ENCODE results near the gene MAP2K4.

The MAP2K4 gene

GRCh38 chr17:12068946-12069345 is 48.3 kb downstream of the MAP2K4 start:
- Histone ChIP-seq H2AFZ (ENCODE audit: low read length) (no peak overlapping the region), H3K4me1 (ENCODE audit: control insufficient read depth in 2 of 2, insufficient read depth in 1 of 2, low read depth in 1 of 2, low read length in 2 of 2) (no peaks in the 10 kb centered on the region), H3K36me3 (replicated peaks in 1 of 2; ENCODE audit: control insufficient read depth in 2 of 2, insufficient read depth in 2 of 2, low read length in 2 of 2) (peaks cover 5 to 48% of the 10 kb centered on the region in 2 donors), H2BK15ac (ENCODE audit: low read length) (no peak overlapping the region), H3K4me3 (ENCODE audit: low read length in 2 of 2) (no peak overlapping the region), H3K27me3 (ENCODE audit: control insufficient read depth in 3 of 3, insufficient read depth in 3 of 3, low read depth in 1 of 3, low read length in 3 of 3) (no peaks in the 10 kb centered on the region), H3K9ac (ENCODE audit: low read depth, low read length, poor library complexity) (no peak overlapping the region), H2AK5ac (ENCODE audit: low read depth, low read length) (no peak overlapping the region), H3K4ac (ENCODE audit: low read length) (no peak overlapping the region), H3K4me2 (ENCODE audit: insufficient read depth, low read length, poor library complexity, severe bottlenecking) (no peak overlapping the region), H3K27ac (replicated peaks; ENCODE audit: low read length) (no peak overlapping the region), H3K79me1 (ENCODE audit: low read depth, low read length) (no peaks in the 10 kb centered on the region), H3K23ac (ENCODE audit: low read depth, low read length, poor library complexity) (no peak overlapping the region), H3K14ac (ENCODE audit: low read length) (no peak overlapping the region), H2BK12ac (ENCODE audit: low read length) (no peak overlapping the region), H2BK5ac (ENCODE audit: low read length) (no peak overlapping the region), H4K91ac (ENCODE audit: low read depth, low read length, poor library complexity) (no peak overlapping the region), H2BK120ac (ENCODE audit: low read depth, low read length) (no peak overlapping the region), H4K8ac (ENCODE audit: low read depth, low read length) (no peak overlapping the region), H3K18ac (ENCODE audit: low read length) (no peak overlapping the region), H3K9me3 (replicated peaks in 1 of 2; ENCODE audit: control insufficient read depth in 2 of 2, insufficient read depth in 1 of 2, low read depth in 1 of 2, low read length in 2 of 2) (no peaks in the 10 kb centered on the region)
- DNase-seq (ENCODE audit: low spot score): no peak

- no peak overlapping the region for H2BK5ac ChIP-seq (ENCODE audit: low read length)
- H3K18ac ChIP-seq (ENCODE audit: low read length): no peak overlapping the region
- H3K4me3 ChIP-seq (ENCODE audit: low read length in 2 of 2): no peak overlapping the region
- no peak overlapping the region for H2BK120ac ChIP-seq (ENCODE audit: low read depth, low read length)
- no peak overlapping the region for H2AK5ac ChIP-seq (ENCODE audit: low read depth, low read length)
- no peaks in the 10 kb centered on the region for H3K79me1 ChIP-seq (ENCODE audit: low read depth, low read length)
- no peak overlapping the region for H4K91ac ChIP-seq (ENCODE audit: low read depth, low read length, poor library complexity)
- no peaks in the 10 kb centered on the region for H3K9me3 ChIP-seq (replicated peaks in 1 of 2; ENCODE audit: control insufficient read depth in 2 of 2, insufficient read depth in 1 of 2, low read depth in 1 of 2, low read length in 2 of 2)
- no peak overlapping the region for H4K8ac ChIP-seq (ENCODE audit: low read depth, low read length)
- H2BK12ac ChIP-seq (ENCODE audit: low read length): no peak overlapping the region
- H3K36me3 ChIP-seq (replicated peaks in 1 of 2; ENCODE audit: control insufficient read depth in 2 of 2, insufficient read depth in 2 of 2, low read length in 2 of 2): peaks cover 3 to 54% of the 10 kb centered on the region in 2 donors
- no peak overlapping the region for H3K14ac ChIP-seq (ENCODE audit: low read length)
- no peak overlapping the region for H2AFZ ChIP-seq (ENCODE audit: low read length)
- H3K4me2 ChIP-seq (ENCODE audit: insufficient read depth, low read length, poor library complexity, severe bottlenecking): no peak overlapping the region
- no peak overlapping the region for H3K9ac ChIP-seq (ENCODE audit: low read depth, low read length, poor library complexity)
- H3K27me3 ChIP-seq (ENCODE audit: control insufficient read depth in 3 of 3, insufficient read depth in 3 of 3, low read depth in 1 of 3, low read length in 3 of 3): no peaks in the 10 kb centered on the region
- H3K23ac ChIP-seq (ENCODE audit: low read depth, low read length, poor library complexity): no peak overlapping the region
- no peak overlapping the region for H3K4ac ChIP-seq (ENCODE audit: low read length)
- no peak for DNase-seq (ENCODE audit: low spot score)
- no peaks in the 10 kb centered on the region for H3K4me1 ChIP-seq (ENCODE audit: control insufficient read depth in 2 of 2, insufficient read depth in 1 of 2, low read depth in 1 of 2, low read length in 2 of 2)
- H3K27ac ChIP-seq (replicated peaks; ENCODE audit: low read length): no peak overlapping the region
- H2BK15ac ChIP-seq (ENCODE audit: low read length): no peak overlapping the region
These were observed 49.9 kb downstream of the MAP2K4 start for GRCh38 chr17:12070561-12070960.

GRCh38 chr17:12074346-12074745 is 53.7 kb downstream of the MAP2K4 start:
- no peak overlapping the region for H2BK5ac ChIP-seq (ENCODE audit: low read length)
- peaks cover 3 to 74% of the 10 kb centered on the region in 2 donors for H3K36me3 ChIP-seq (replicated peaks in 1 of 2; ENCODE audit: control insufficient read depth in 2 of 2, insufficient read depth in 2 of 2, low read length in 2 of 2)
- no peaks in the 10 kb centered on the region for H3K27me3 ChIP-seq (ENCODE audit: control insufficient read depth in 3 of 3, insufficient read depth in 3 of 3, low read depth in 1 of 3, low read length in 3 of 3)
- no CpG with 5 or more reads among the region's 3 CpGs for WGBS, 2 donors (ENCODE audit: extremely low coverage in 2 of 2, insufficient read length in 2 of 2, insufficient replicate concordance in 1 of 2)
- no peak overlapping the region for H4K91ac ChIP-seq (ENCODE audit: low read depth, low read length, poor library complexity)
- no peak overlapping the region for H3K4ac ChIP-seq (ENCODE audit: low read length)
- no peak overlapping the region for H3K4me3 ChIP-seq (ENCODE audit: low read length in 2 of 2)
- peak; percentile 4 for DNase-seq (ENCODE audit: low spot score)
- H2AK5ac ChIP-seq (ENCODE audit: low read depth, low read length): no peak overlapping the region
- no peak overlapping the region for H2BK12ac ChIP-seq (ENCODE audit: low read length)
- peaks cover 0 to 3% of the 10 kb centered on the region in 2 donors for H3K9me3 ChIP-seq (replicated peaks in 1 of 2; ENCODE audit: control insufficient read depth in 2 of 2, insufficient read depth in 1 of 2, low read depth in 1 of 2, low read length in 2 of 2)
- H3K27ac ChIP-seq (replicated peaks; ENCODE audit: low read length): no peak overlapping the region
- no peak overlapping the region for H3K14ac ChIP-seq (ENCODE audit: low read length)
- H2AFZ ChIP-seq (ENCODE audit: low read length): no peak overlapping the region
- H3K23ac ChIP-seq (ENCODE audit: low read depth, low read length, poor library complexity): no peak overlapping the region
- H3K18ac ChIP-seq (ENCODE audit: low read length): no peak overlapping the region
- H4K8ac ChIP-seq (ENCODE audit: low read depth, low read length): no peak overlapping the region
- no peaks in the 10 kb centered on the region for H3K79me1 ChIP-seq (ENCODE audit: low read depth, low read length)
- H3K4me1 ChIP-seq (ENCODE audit: control insufficient read depth in 2 of 2, insufficient read depth in 1 of 2, low read depth in 1 of 2, low read length in 2 of 2): no peaks in the 10 kb centered on the region
- no peak overlapping the region for H2BK120ac ChIP-seq (ENCODE audit: low read depth, low read length)
- no peak overlapping the region for H3K9ac ChIP-seq (ENCODE audit: low read depth, low read length, poor library complexity)
- no peak overlapping the region for H2BK15ac ChIP-seq (ENCODE audit: low read length)
- no peak overlapping the region for H3K4me2 ChIP-seq (ENCODE audit: insufficient read depth, low read length, poor library complexity, severe bottlenecking)

GRCh38 chr17:12077773-12078172 is 57.1 kb downstream of the MAP2K4 start:
- Histone ChIP-seq H2BK12ac (ENCODE audit: low read length) (no peak overlapping the region), H2BK5ac (ENCODE audit: low read length) (no peak overlapping the region), H3K36me3 (replicated peaks in 1 of 2; ENCODE audit: control insufficient read depth in 2 of 2, insufficient read depth in 2 of 2, low read length in 2 of 2) (peaks cover 5 to 80% of the 10 kb centered on the region in 2 donors), H3K4ac (ENCODE audit: low read length) (no peak overlapping the region), H4K91ac (ENCODE audit: low read depth, low read length, poor library complexity) (no peak overlapping the region), H2BK120ac (ENCODE audit: low read depth, low read length) (no peak overlapping the region), H3K9ac (ENCODE audit: low read depth, low read length, poor library complexity) (no peak overlapping the region), H4K8ac (ENCODE audit: low read depth, low read length) (no peak overlapping the region), H3K79me1 (ENCODE audit: low read depth, low read length) (no peaks in the 10 kb centered on the region), H2AFZ (ENCODE audit: low read length) (no peak overlapping the region), H2AK5ac (ENCODE audit: low read depth, low read length) (no peak overlapping the region), H3K4me3 (ENCODE audit: low read length in 2 of 2) (no peak overlapping the region), H3K4me2 (ENCODE audit: insufficient read depth, low read length, poor library complexity, severe bottlenecking) (no peak overlapping the region), H3K27me3 (ENCODE audit: control insufficient read depth in 3 of 3, insufficient read depth in 3 of 3, low read depth in 1 of 3, low read length in 3 of 3) (no peaks in the 10 kb centered on the region), H3K9me3 (replicated peaks in 1 of 2; ENCODE audit: control insufficient read depth in 2 of 2, insufficient read depth in 1 of 2, low read depth in 1 of 2, low read length in 2 of 2) (peaks cover 0 to 3% of the 10 kb centered on the region in 2 donors), H3K4me1 (ENCODE audit: control insufficient read depth in 2 of 2, insufficient read depth in 1 of 2, low read depth in 1 of 2, low read length in 2 of 2) (no peaks in the 10 kb centered on the region), H3K27ac (replicated peaks; ENCODE audit: low read length) (no peak overlapping the region), H3K14ac (ENCODE audit: low read length) (no peak overlapping the region), H3K23ac (ENCODE audit: low read depth, low read length, poor library complexity) (no peak overlapping the region), H3K18ac (ENCODE audit: low read length) (no peak overlapping the region), H2BK15ac (ENCODE audit: low read length) (no peak overlapping the region)
- no CpG with 5 or more reads among the region's 2 CpGs for WGBS, 2 donors (ENCODE audit: extremely low coverage in 2 of 2, insufficient read length in 2 of 2, insufficient replicate concordance in 1 of 2)
- no peak for DNase-seq (ENCODE audit: low spot score)
